Karpas-422 (cell line): ENCODE data around the gene EFR3B. TPM values are rescaled to one million over a fixed set of nuclear protein-coding genes. Genes with fewer than 3 reads are reported as not detected.
"Not testable (repeated sequence)": the region's sequence is repeated elsewhere in the genome, so short reads cannot be mapped to it uniquely, and the experiment has no call there.

Source experiments
- DNase-seq: peaks from one replicate; pipeline ENCODE4 v3.0.0-alpha.2; 2015
- H2AFZ ChIP-seq: fragments of 200-600 bp; sonication (generic); 2 replicates; pipeline ENCODE4 v1.6.1; 2014; ENCODE audit warnings: antibody characterized with exemption, low read length, mixed read lengths
- H3K27ac ChIP-seq: fragments of 200-600 bp; sonication (generic); 2 replicates; pipeline ENCODE4 v1.5.1; 2014; ENCODE audit warnings: mild to moderate bottlenecking, low read length, moderate library complexity
- H3K27me3 ChIP-seq: fragments of 200-600 bp; sonication (generic); 2 replicates; pipeline ENCODE4 v1.6.1; 2014; ENCODE audit warnings: low read length, mixed read lengths
- H3K36me3 ChIP-seq: fragments of 200-600 bp; sonication (generic); 2 replicates; pipeline ENCODE4 v1.6.1; 2014; ENCODE audit warnings: low read length, mixed read lengths; ENCODE audit not compliant: insufficient read depth
- H3K4me1 ChIP-seq: fragments of 200-600 bp; sonication (generic); 2 replicates; pipeline ENCODE4 v1.6.1; 2014; ENCODE audit warnings: mild to moderate bottlenecking, low read length, mixed read lengths
- H3K4me2 ChIP-seq: fragments of 200-600 bp; sonication (generic); 2 replicates; pipeline ENCODE4 v1.6.1; 2014; ENCODE audit warnings: low read length, low read depth, mild to moderate bottlenecking; ENCODE audit not compliant: poor library complexity, severe bottlenecking
- H3K4me3 ChIP-seq: fragments of 200-600 bp; sonication (generic); 2 replicates; pipeline ENCODE4 v1.5.1; 2014; ENCODE audit warnings: mild to moderate bottlenecking, antibody characterized with exemption, low read length, mixed read lengths
- H3K79me2 ChIP-seq: fragments of 200-600 bp; sonication (generic); 2 replicates; pipeline ENCODE4 v1.6.1; 2014; ENCODE audit warnings: mild to moderate bottlenecking, low read length, mixed read lengths
- H3K9ac ChIP-seq: fragments of 200-600 bp; sonication (generic); 2 replicates; pipeline ENCODE4 v1.6.0; 2014; ENCODE audit warnings: low read length
- H3K9me2 ChIP-seq: fragments of 200-600 bp; sonication (generic), shearing (Covaris generic); replicated peaks from 2 replicates; pipeline ENCODE4 v1.6.0; 2014; ENCODE audit warnings: mild to moderate bottlenecking, low read length, moderate library complexity; ENCODE audit not compliant: insufficient read depth
- H3K9me3 ChIP-seq: fragments of 300-700, 200-600 bp; sonication (generic); 2 replicates; pipeline ENCODE4 v1.6.1; 2014; ENCODE audit warnings: low read length, mixed read lengths
- H4K20me1 ChIP-seq: fragments of 200-600 bp; sonication (generic); 2 replicates; pipeline ENCODE4 v1.6.1; 2014; ENCODE audit warnings: mild to moderate bottlenecking, antibody characterized with exemption, low read length, low read depth; ENCODE audit not compliant: insufficient read depth
- total RNA-seq: library from RNA; depleted of rRNA; stranded (reverse); fragments of >200 nt; shearing (Covaris generic); gene quantifications from 2 replicates; pipeline ENCODE4 v1.2.3, GENCODE V29; 2014; ENCODE audit warnings: low replicate concordance

Gene EFR3B
- total RNA-seq, 1 experiment from 2014 or later: 0.22 TPM

GRCh38 chr2:25091265-25091664, 49.4 kb downstream of the EFR3B start:
- Histone ChIP-seq H3K9me2 (no peaks in the 10 kb centered on the region), H3K27ac (no peak overlapping the region), H2AFZ (no peak overlapping the region), H3K4me3 (no peak overlapping the region), H3K9me3 (no peaks in the 10 kb centered on the region), H3K36me3 (no peaks in the 10 kb centered on the region), H3K79me2 (no peaks in the 10 kb centered on the region), H3K9ac (no peak overlapping the region), H3K27me3 (no peaks in the 10 kb centered on the region), H3K4me2 (no peak overlapping the region), H3K4me1 (peaks cover 5% of the 10 kb centered on the region), H4K20me1 (no peaks in the 10 kb centered on the region)
- no peak for DNase-seq

- H3K4me2 ChIP-seq: no peak overlapping the region
- H3K4me1 ChIP-seq: no peaks in the 10 kb centered on the region
- H3K36me3 ChIP-seq: no peaks in the 10 kb centered on the region
- no peak for DNase-seq
- no peak overlapping the region for H2AFZ ChIP-seq
- H3K9ac ChIP-seq: no peak overlapping the region
- no peak overlapping the region for H3K4me3 ChIP-seq
- no peak overlapping the region for H3K27ac ChIP-seq
- H3K79me2 ChIP-seq: no peaks in the 10 kb centered on the region
- no peaks in the 10 kb centered on the region for H3K9me2 ChIP-seq
- no peaks in the 10 kb centered on the region for H3K9me3 ChIP-seq
- H3K27me3 ChIP-seq: no peaks in the 10 kb centered on the region
- H4K20me1 ChIP-seq: no peaks in the 10 kb centered on the region
These were observed 56.2 kb downstream of the EFR3B start for GRCh38 chr2:25098056-25098455.

DNA sequence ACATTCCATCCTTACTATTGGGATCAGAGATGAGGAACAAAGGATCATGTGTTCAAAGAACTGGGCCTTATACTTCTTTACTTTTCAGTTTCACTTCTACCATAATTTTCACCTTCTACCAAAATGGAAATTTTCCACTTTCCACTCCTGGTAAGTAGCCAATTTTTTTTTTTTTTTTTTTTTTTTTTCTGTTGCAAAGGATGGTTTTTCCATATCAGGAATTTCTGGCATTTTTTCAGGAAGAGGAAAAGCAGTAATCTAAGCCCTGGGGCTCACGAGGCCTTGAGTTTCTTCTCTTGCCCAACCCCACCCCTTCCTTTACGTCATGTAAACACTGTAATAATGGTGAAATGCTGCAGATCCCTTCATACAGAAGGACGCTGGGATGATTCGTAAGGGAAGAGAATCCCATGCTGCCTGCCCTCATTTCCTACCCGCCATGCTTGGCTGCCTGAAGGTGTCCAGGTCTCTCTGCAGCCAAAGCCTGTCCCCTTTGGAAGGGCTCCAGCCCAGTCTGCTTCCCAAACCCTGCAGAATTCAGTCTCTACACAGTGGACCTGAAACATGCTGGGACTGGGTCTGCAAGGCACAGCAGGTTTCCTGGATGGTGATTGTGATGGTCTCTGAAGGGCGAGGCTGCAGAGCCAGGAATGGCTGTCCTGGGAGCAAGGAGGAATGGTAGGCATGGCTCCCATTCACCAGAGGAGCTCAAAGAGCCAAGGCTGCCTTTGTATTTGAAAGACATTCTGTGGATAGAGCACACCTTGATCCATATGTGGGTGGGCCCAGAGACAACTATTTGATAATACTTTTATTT, 57.0 kb downstream of the EFR3B start:
- H2AFZ ChIP-seq: no peak overlapping the region
- no peaks in the 10 kb centered on the region for H3K79me2 ChIP-seq
- no peak overlapping the region for H3K4me3 ChIP-seq
- no peak overlapping the region for H3K27ac ChIP-seq
- H3K9me3 ChIP-seq: no peaks in the 10 kb centered on the region
- H3K27me3 ChIP-seq: no peaks in the 10 kb centered on the region
- H3K36me3 ChIP-seq: no peaks in the 10 kb centered on the region
- DNase-seq: no peak
- H3K4me1 ChIP-seq: no peaks in the 10 kb centered on the region
- no peak overlapping the region for H3K4me2 ChIP-seq
- H3K9ac ChIP-seq: no peak overlapping the region
- H4K20me1 ChIP-seq: no peaks in the 10 kb centered on the region
- no peaks in the 10 kb centered on the region for H3K9me2 ChIP-seq

- H3K9me2 ChIP-seq, H3K79me2 ChIP-seq, DNase-seq, H3K4me1 ChIP-seq, H3K4me3 ChIP-seq, H3K27me3 ChIP-seq, H3K9me3 ChIP-seq, H3K4me2 ChIP-seq, H3K36me3 ChIP-seq, H3K9ac ChIP-seq, H3K27ac ChIP-seq, H2AFZ ChIP-seq, H4K20me1 ChIP-seq: not testable (repeated sequence)
These were observed 60.5 kb downstream of the EFR3B start for GRCh38 chr2:25102352-25102751.

DNA sequence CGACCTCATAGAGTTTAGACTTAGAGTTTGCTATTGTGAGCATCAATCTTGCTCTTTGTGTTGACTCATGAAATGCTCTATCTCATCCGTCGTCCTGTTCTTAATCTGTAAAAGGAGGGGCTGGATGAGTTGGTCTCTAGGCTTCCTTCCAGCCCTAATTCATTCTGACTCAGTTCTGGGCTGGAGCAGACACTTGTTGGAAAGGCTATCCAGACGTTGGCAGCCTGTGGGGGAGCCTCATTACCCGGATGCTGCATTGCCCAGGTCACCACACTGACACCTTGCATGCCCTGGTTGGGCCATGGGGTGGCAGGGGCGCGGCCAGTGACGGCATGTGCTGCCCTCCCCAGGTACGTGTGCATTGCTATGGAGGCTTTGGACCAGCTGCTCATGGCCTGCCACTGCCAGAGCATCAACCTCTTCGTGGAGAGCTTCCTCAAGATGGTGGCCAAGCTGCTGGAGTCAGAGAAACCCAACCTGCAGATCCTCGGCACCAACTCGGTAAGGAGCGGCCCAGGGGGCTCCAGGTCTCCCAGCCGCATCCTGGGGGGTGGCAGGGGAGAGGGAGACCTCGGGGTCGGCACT, 61.5 kb downstream of the EFR3B start:
- Histone ChIP-seq H3K9ac (no peak overlapping the region), H3K9me2 (no peaks in the 10 kb centered on the region), H3K4me3 (no peak overlapping the region), H3K27ac (no peak overlapping the region), H3K27me3 (no peaks in the 10 kb centered on the region), H3K36me3 (no peaks in the 10 kb centered on the region), H4K20me1 (no peaks in the 10 kb centered on the region), H3K79me2 (no peaks in the 10 kb centered on the region), H3K4me2 (no peak overlapping the region), H2AFZ (no peak overlapping the region), H3K4me1 (peaks cover 9% of the 10 kb centered on the region), H3K9me3 (no peaks in the 10 kb centered on the region)
- no peak for DNase-seq

GRCh38 chr2:25104736-25105135, 62.9 kb downstream of the EFR3B start:
- Histone ChIP-seq H3K27me3 (no peaks in the 10 kb centered on the region), H3K9ac (no peak overlapping the region), H3K9me2 (no peaks in the 10 kb centered on the region), H3K4me1 (peaks cover 9% of the 10 kb centered on the region), H3K9me3 (no peaks in the 10 kb centered on the region), H3K4me3 (no peak overlapping the region), H3K79me2 (no peaks in the 10 kb centered on the region), H3K36me3 (no peaks in the 10 kb centered on the region), H2AFZ (no peak overlapping the region), H3K4me2 (no peak overlapping the region), H4K20me1 (no peaks in the 10 kb centered on the region), H3K27ac (no peak overlapping the region)
- no peak for DNase-seq

DNA sequence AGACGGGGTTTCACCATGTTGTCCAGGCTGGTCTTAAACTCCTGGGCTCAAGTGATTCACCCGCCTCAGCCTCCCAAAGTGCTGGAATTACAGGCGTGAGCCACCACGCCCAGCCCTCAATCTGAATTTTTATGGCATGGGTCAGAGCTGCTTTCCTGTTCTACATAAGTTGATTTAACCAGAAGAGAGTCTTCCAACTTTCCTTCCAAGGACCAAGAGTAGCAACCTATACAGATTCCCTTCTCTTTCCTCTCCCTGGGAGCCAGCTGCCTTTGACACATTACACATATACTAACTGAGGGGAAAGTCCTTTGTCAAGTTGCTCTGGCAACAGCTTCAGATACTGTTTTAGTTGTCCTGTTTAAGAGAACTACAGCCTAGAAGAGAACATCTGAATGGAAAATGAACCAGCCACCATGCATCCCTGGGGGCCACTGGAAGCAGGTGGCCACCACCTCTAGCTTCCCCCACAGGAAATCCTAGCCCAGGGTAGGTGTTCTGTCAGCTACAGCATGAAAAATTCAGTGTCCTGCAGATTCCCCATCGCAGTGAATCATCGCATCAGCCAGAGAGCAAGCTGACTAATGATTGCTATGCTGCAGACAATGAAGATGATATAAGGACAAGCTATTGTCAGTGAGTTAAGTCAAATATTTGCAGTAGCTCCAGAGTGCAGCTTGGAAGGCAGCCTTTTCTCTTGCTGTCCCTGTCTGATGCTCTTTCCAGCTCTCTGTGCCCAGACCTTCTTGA, 63.6 kb downstream of the EFR3B start:
- Histone ChIP-seq H3K79me2 (no peaks in the 10 kb centered on the region), H3K4me3 (no peak overlapping the region), H3K36me3 (no peaks in the 10 kb centered on the region), H4K20me1 (no peaks in the 10 kb centered on the region), H3K4me2 (peak overlapping the region; percentile 27), H3K4me1 (peaks cover 9% of the 10 kb centered on the region), H3K27me3 (no peaks in the 10 kb centered on the region), H3K9ac (no peak overlapping the region), H2AFZ (no peak overlapping the region), H3K9me2 (no peaks in the 10 kb centered on the region), H3K27ac (no peak overlapping the region), H3K9me3 (no peaks in the 10 kb centered on the region)
- DNase-seq: no peak

DNA sequence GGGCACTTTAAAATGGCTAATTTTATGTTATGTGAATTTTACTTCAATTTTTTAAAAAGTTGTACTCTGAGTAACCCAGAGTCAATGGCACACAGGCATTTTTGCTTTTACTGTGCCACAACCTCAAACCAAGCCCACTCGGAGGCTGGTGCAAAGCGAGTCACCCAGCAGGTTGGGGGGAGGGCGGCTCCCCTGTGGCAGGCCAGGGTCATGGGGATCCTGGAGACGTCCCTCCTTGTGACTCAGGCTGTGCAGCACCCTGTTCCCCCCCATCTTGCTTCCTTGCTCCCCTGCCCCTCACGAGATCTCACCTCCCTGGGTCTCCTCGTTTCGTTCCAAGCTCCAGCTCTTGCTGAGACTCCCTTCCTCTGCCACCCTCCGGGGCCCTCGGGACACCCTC, 67.9 kb downstream of the EFR3B start:
- no peaks in the 10 kb centered on the region for H3K9me2 ChIP-seq
- H3K9ac ChIP-seq: no peak overlapping the region
- no peak overlapping the region for H3K4me3 ChIP-seq
- H3K4me1 ChIP-seq: peaks cover 9% of the 10 kb centered on the region
- no peaks in the 10 kb centered on the region for H3K27me3 ChIP-seq
- no peaks in the 10 kb centered on the region for H3K36me3 ChIP-seq
- no peak for DNase-seq
- H3K9me3 ChIP-seq: no peaks in the 10 kb centered on the region
- no peak overlapping the region for H2AFZ ChIP-seq
- no peaks in the 10 kb centered on the region for H4K20me1 ChIP-seq
- H3K4me2 ChIP-seq: no peak overlapping the region
- H3K79me2 ChIP-seq: no peaks in the 10 kb centered on the region
- H3K27ac ChIP-seq: no peak overlapping the region
